ENCODE data around the gene EXOSC9. TPM values are rescaled to one million over a fixed set of nuclear protein-coding genes. Genes with fewer than 3 reads are reported as not detected.

Gene EXOSC9
- total RNA-seq, 1 experiment from 2014 or later = 69.1 TPM

DNA sequence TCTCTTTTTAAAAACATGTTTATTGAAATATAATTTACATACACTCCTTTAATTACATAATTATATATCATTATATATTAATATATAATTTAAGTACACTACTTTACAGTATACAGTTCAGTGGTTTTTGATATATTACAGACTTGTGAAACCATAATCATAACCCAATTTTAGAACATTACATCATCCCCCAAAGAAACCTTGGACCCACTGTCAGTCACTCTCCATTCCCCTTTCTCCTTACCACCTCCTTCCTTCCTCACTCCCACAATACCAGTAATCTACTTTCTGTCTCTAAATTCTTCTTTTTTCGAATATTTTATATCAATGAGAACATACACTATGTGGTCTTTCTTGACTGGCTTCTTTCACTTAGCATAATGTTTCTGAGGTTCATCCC lies 17.9 kb upstream of the EXOSC9 start:
- Histone ChIP-seq H3K4ac (ENCODE audit: low read depth, low read length) (no peak overlapping the region), H3K23me2 (ENCODE audit: insufficient read length, low read depth, low read length, poor library complexity, severe bottlenecking) (no peaks in the 10 kb centered on the region), H2BK15ac (ENCODE audit: low read depth, low read length) (no peak overlapping the region), H3K27ac (ENCODE audit: insufficient read length, low read depth, low read length) (no peak overlapping the region), H3K79me1 (ENCODE audit: insufficient read depth, low read depth, low read length, poor library complexity, severe bottlenecking) (no peaks in the 10 kb centered on the region), H4K91ac (ENCODE audit: insufficient read length, low read depth, low read length) (no peak overlapping the region), H2AFZ (ENCODE audit: low read length) (no peak overlapping the region), H4K20me1 (ENCODE audit: control insufficient read depth, insufficient read depth, insufficient read length) (no peaks in the 10 kb centered on the region), H3K79me2 (ENCODE audit: insufficient read depth, low read length) (no peaks in the 10 kb centered on the region), H2BK5ac (ENCODE audit: insufficient read length, low read length) (no peak overlapping the region), H3K23ac (ENCODE audit: insufficient read length, low read depth, low read length) (no peak overlapping the region), H3K56ac (ENCODE audit: insufficient read length, low read depth, low read length) (no peak overlapping the region), H3T11ph (ENCODE audit: low read length) (no peak overlapping the region), H3K4me2 (ENCODE audit: insufficient read depth, insufficient read length, low read length) (no peak overlapping the region), H3K9me3 (ENCODE audit: control insufficient read depth, low read depth, low read length) (no peaks in the 10 kb centered on the region), H3K14ac (ENCODE audit: insufficient read depth, low read length) (no peak overlapping the region), H2AK5ac (ENCODE audit: insufficient read length, low read length) (no peak overlapping the region), H4K5ac (ENCODE audit: insufficient read length, low read depth, low read length) (no peak overlapping the region), H3K18ac (ENCODE audit: insufficient read length, low read depth, low read length) (no peak overlapping the region), H4K8ac (replicated peaks; ENCODE audit: insufficient read length, low read depth, low read length) (no peak overlapping the region), H3K9ac (ENCODE audit: extremely low read depth, insufficient read length, low read length) (no peak overlapping the region), H2BK12ac (ENCODE audit: insufficient read length, low read depth, low read length) (no peak overlapping the region), H2BK20ac (ENCODE audit: low read depth, low read length, poor library complexity, severe bottlenecking) (no peak overlapping the region), H2BK120ac (ENCODE audit: low read depth, low read length, poor library complexity, severe bottlenecking) (no peak overlapping the region), H3K27me3 (ENCODE audit: insufficient read depth, low read length) (no peaks in the 10 kb centered on the region), H3K4me1 (ENCODE audit: insufficient read depth, low read length) (peaks cover 3% of the 10 kb centered on the region; the same call in 1 of the 2 replicates)
- WGBS (ENCODE audit: extremely low coverage, insufficient read length, low lambda C conversion rate) = 100% methylated on average over 1 of the region's 1 CpG
- DNase-seq = no peak
- Mint-ChIP-seq H3K27ac (no peak overlapping the region), H3K36me3 (ENCODE audit: insufficient read depth in 1 of 3, low read depth in 3 of 3) (no peaks in the 10 kb centered on the region), H3K27me3 (ENCODE audit: low read depth) (peaks cover 7% of the 10 kb centered on the region), H3K4me3 (no peak overlapping the region), H3K4me1 (peaks cover 5 to 8% of the 10 kb centered on the region in 2 experiments; a peak in 3 of 4 replicates), H3K9me3 (no peaks in the 10 kb centered on the region)
- TF ChIP-seq CTCF (conservative IDR thresholded peaks at IDR 0.05) = no peak

All from H9 (cell line).